Loucy (cell line): ENCODE measurements around the gene GPC5.

ENCODE experiments used
- H2AFZ ChIP-seq: fragments of 200-600 bp; sonication (generic); 2 replicates; pipeline ENCODE4 v1.6.0; 2016; ENCODE audit warnings: antibody characterized with exemption, mild to moderate bottlenecking, low read length, moderate library complexity
- H3F3A ChIP-seq: fragments of 200-600 bp; 2 replicates; pipeline ENCODE4 v1.6.0; 2016; ENCODE audit warnings: antibody characterized with exemption, low read depth, mild to moderate bottlenecking
- H3K27me3 ChIP-seq: fragments of 200-600 bp; sonication (generic); 2 replicates; pipeline ENCODE4 v1.6.1; 2014; ENCODE audit warnings: low read length, mild to moderate bottlenecking; ENCODE audit not compliant: insufficient read depth, poor library complexity, severe bottlenecking
- H3K36me3 ChIP-seq: fragments of 200-600 bp; sonication (generic); 2 replicates; pipeline ENCODE4 v1.6.1; 2016; ENCODE audit warnings: low read length; ENCODE audit not compliant: insufficient read depth
- H3K4me1 ChIP-seq: fragments of 200-600 bp; sonication (generic); 2 replicates; pipeline ENCODE4 v1.5.1; 2014; ENCODE audit warnings: low read length, mild to moderate bottlenecking; ENCODE audit not compliant: insufficient read depth, poor library complexity, severe bottlenecking
- H3K4me2 ChIP-seq: fragments of 200-600 bp; sonication (generic); 2 replicates; pipeline ENCODE4 v1.6.0; 2014; ENCODE audit warnings: antibody characterized with exemption, low read length, low read depth, mild to moderate bottlenecking; ENCODE audit not compliant: poor library complexity, severe bottlenecking
- H3K4me3 ChIP-seq: fragments of 200-600 bp; sonication (generic); 2 replicates; pipeline ENCODE4 v1.5.1; 2014; ENCODE audit warnings: low read length, mild to moderate bottlenecking, mixed read lengths; ENCODE audit not compliant: poor library complexity, severe bottlenecking
- H3K79me2 ChIP-seq: fragments of 200-600 bp; sonication (generic); 2 replicates; pipeline ENCODE4 v1.6.1; 2014; ENCODE audit warnings: low read length; ENCODE audit not compliant: insufficient read depth
- H3K9ac ChIP-seq: fragments of 200-600 bp; sonication (generic); 2 replicates; pipeline ENCODE4 v1.6.0; 2014; ENCODE audit warnings: mild to moderate bottlenecking, low read depth, low read length, moderate library complexity; ENCODE audit not compliant: poor library complexity, severe bottlenecking
- H3K9me2 ChIP-seq: fragments of 200-600 bp; sonication (generic); replicated peaks from 2 replicates; pipeline ENCODE4 v1.6.1; 2016; ENCODE audit warnings: low read depth, low read length, mixed read lengths
- H3K9me3 ChIP-seq: fragments of 200-600 bp; sonication (generic); 2 replicates; pipeline ENCODE4 v1.6.1; 2014; ENCODE audit warnings: mild to moderate bottlenecking, antibody characterized with exemption, low read length, low read depth; ENCODE audit not compliant: insufficient read depth
- H4K20me1 ChIP-seq: fragments of 200-600 bp; sonication (generic); 2 replicates; pipeline ENCODE4 v1.6.0; 2014; ENCODE audit warnings: antibody characterized with exemption, low read length, mild to moderate bottlenecking; ENCODE audit not compliant: insufficient read depth, poor library complexity, severe bottlenecking
- CTCF ChIP-seq: fragments of 200-600 bp; sonication (generic); conservative IDR thresholded peaks from 2 replicates; pipeline ENCODE4 v1.5.1; 2014; ENCODE audit warnings: mild to moderate bottlenecking, antibody characterized with exemption, low read length
- EZH2phosphoT487 ChIP-seq: fragments of 200-600 bp; IDR thresholded peaks from 2 replicates; pipeline ENCODE4 v1.6.1; 2018; ENCODE audit warnings: antibody characterized with exemption, mild to moderate bottlenecking, moderate library complexity, borderline replicate concordance

GPC5 gene

GRCh38 chr13:92838786-92839185 lies 1440.4 kb downstream of the GPC5 start:
- no peak overlapping the region for H2AFZ ChIP-seq
- no peak overlapping the region for H3K4me2 ChIP-seq
- no peaks in the 10 kb centered on the region for H3K27me3 ChIP-seq
- no peaks in the 10 kb centered on the region for H4K20me1 ChIP-seq
- H3K36me3 ChIP-seq, result no peaks in the 10 kb centered on the region
- no peak overlapping the region for H3K9ac ChIP-seq
- no peaks in the 10 kb centered on the region for H3F3A ChIP-seq
- no peak overlapping the region for H3K4me3 ChIP-seq
- no peaks in the 10 kb centered on the region for H3K79me2 ChIP-seq
- no peaks in the 10 kb centered on the region; the same call in 1 of the 2 replicates for H3K9me3 ChIP-seq
- TF ChIP-seq CTCF (no peak), EZH2phosphoT487 (no peak)
- no peaks in the 10 kb centered on the region for H3K9me2 ChIP-seq
- no peaks in the 10 kb centered on the region for H3K4me1 ChIP-seq

- H3K4me3 ChIP-seq, result no peak overlapping the region
- no peak overlapping the region for H2AFZ ChIP-seq
Measured at GRCh38 chr13:92842145-92842544, 1443.7 kb downstream of the GPC5 start.

GRCh38 chr13:92843549-92843948 lies 1445.1 kb downstream of the GPC5 start:
- H3K27me3 ChIP-seq, result no peaks in the 10 kb centered on the region
- H3K36me3 ChIP-seq, result no peaks in the 10 kb centered on the region
- H3K4me2 ChIP-seq, result no peak overlapping the region
- H3F3A ChIP-seq, result no peaks in the 10 kb centered on the region
- no peaks in the 10 kb centered on the region for H3K9me3 ChIP-seq
- no peaks in the 10 kb centered on the region for H4K20me1 ChIP-seq
- H3K79me2 ChIP-seq, result no peaks in the 10 kb centered on the region
- H3K9me2 ChIP-seq, result no peaks in the 10 kb centered on the region
- no peaks in the 10 kb centered on the region for H3K4me1 ChIP-seq
- no peak for TF ChIP-seq EZH2phosphoT487
- TF ChIP-seq CTCF, result no peak
- H3K4me3 ChIP-seq, result no peak overlapping the region
- no peak overlapping the region for H2AFZ ChIP-seq
- no peak overlapping the region for H3K9ac ChIP-seq

More at GRCh38 chr13:92842145-92842544, 1443.7 kb downstream of the GPC5 start:
- Histone ChIP-seq H3K36me3 (no peaks in the 10 kb centered on the region), H3K79me2 (no peaks in the 10 kb centered on the region), H3K27me3 (no peaks in the 10 kb centered on the region), H3K9me2 (no peaks in the 10 kb centered on the region), H3K9me3 (no peaks in the 10 kb centered on the region; the same call in 1 of the 2 replicates), H4K20me1 (no peaks in the 10 kb centered on the region), H3K4me2 (no peak overlapping the region), H3F3A (no peaks in the 10 kb centered on the region), H3K9ac (no peak overlapping the region), H3K4me1 (no peaks in the 10 kb centered on the region)
- TF ChIP-seq EZH2phosphoT487 (no peak), CTCF (no peak)
